ENCODE results near the gene RHBDF2. TPM values are rescaled to one million over a fixed set of nuclear protein-coding genes. Genes with fewer than 3 reads are reported as not detected.

Gene RHBDF2
- total RNA-seq, 1 donor from 2014 or later = 30.7 TPM

DNA sequence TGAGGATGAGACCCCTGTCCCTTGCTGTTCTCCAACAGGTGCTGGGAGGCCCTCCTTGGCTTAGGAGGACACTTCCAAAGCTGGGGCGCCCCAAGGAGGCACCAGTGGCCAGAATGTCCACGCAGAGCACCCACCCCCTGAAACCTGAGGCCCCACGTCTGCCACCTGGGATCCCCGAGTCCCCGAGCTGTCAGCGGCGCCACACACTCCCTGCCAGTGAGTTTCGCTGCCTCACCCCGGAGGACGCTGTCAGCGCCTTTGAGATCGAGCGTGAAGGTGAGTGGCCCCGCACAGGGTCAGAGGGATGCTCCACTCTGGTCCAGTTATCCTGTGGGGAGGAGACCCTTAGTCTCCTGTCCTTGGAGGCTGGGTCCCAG, 32.6 kb downstream of the RHBDF2 start:
- TF ChIP-seq, protein P1, sequence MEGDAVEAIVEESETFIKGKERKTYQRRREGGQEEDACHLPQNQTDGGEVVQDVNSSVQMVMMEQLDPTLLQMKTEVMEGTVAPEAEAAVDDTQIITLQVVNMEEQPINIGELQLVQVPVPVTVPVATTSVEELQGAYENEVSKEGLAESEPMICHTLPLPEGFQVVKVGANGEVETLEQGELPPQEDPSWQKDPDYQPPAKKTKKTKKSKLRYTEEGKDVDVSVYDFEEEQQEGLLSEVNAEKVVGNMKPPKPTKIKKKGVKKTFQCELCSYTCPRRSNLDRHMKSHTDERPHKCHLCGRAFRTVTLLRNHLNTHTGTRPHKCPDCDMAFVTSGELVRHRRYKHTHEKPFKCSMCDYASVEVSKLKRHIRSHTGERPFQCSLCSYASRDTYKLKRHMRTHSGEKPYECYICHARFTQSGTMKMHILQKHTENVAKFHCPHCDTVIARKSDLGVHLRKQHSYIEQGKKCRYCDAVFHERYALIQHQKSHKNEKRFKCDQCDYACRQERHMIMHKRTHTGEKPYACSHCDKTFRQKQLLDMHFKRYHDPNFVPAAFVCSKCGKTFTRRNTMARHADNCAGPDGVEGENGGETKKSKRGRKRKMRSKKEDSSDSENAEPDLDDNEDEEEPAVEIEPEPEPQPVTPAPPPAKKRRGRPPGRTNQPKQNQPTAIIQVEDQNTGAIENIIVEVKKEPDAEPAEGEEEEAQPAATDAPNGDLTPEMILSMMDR (IDR thresholded peaks at IDR 0.05; ENCODE audit: insufficient read depth, low read depth, low read length) = no peak
- no peak for TF ChIP-seq EZH2 (IDR thresholded peaks at IDR 0.05; ENCODE audit: insufficient read depth, low read length)
- Histone ChIP-seq H3K4me1 (ENCODE audit: insufficient read depth, low read length) (no peaks in the 10 kb centered on the region), H2AFZ (ENCODE audit: low read depth, low read length) (no peak overlapping the region), H3K79me2 (ENCODE audit: insufficient read depth, low read length) (no peaks in the 10 kb centered on the region), H3K27me3 (ENCODE audit: insufficient read depth, low read length) (no peaks in the 10 kb centered on the region), H3K36me3 (ENCODE audit: insufficient read depth, low read length) (no peaks in the 10 kb centered on the region), H3K27ac (ENCODE audit: low read depth, low read length) (no peak overlapping the region), H4K20me1 (ENCODE audit: insufficient read depth, low read length) (no peaks in the 10 kb centered on the region), H3K4me2 (ENCODE audit: low read length) (no peak overlapping the region), H3K9me3 (ENCODE audit: insufficient read depth, low read depth, low read length) (no peaks in the 10 kb centered on the region), H3K4me3 (ENCODE audit: insufficient read depth, low read depth, low read length) (no peak overlapping the region), H3K9ac (ENCODE audit: low read length) (no peak overlapping the region)
- DNase-seq (ENCODE audit: low read depth) (no peak), FAIRE-seq (no peak)
- peaks cover 12% of the 10 kb centered on the region for H3K36me3 Mint-ChIP-seq (ENCODE audit: low read depth, unreplicated experiment)
- H3K4me1 Mint-ChIP-seq (ENCODE audit: low read depth, unreplicated experiment) = no peaks in the 10 kb centered on the region
- H3K9me3 Mint-ChIP-seq (ENCODE audit: unreplicated experiment) = no peaks in the 10 kb centered on the region
- peaks cover 3% of the 10 kb centered on the region for H3K27me3 Mint-ChIP-seq (ENCODE audit: low read depth, unreplicated experiment)
- no peak overlapping the region for H3K4me3 Mint-ChIP-seq (ENCODE audit: unreplicated experiment)
- no peak overlapping the region for H3K27ac Mint-ChIP-seq (ENCODE audit: unreplicated experiment)

DNA sequence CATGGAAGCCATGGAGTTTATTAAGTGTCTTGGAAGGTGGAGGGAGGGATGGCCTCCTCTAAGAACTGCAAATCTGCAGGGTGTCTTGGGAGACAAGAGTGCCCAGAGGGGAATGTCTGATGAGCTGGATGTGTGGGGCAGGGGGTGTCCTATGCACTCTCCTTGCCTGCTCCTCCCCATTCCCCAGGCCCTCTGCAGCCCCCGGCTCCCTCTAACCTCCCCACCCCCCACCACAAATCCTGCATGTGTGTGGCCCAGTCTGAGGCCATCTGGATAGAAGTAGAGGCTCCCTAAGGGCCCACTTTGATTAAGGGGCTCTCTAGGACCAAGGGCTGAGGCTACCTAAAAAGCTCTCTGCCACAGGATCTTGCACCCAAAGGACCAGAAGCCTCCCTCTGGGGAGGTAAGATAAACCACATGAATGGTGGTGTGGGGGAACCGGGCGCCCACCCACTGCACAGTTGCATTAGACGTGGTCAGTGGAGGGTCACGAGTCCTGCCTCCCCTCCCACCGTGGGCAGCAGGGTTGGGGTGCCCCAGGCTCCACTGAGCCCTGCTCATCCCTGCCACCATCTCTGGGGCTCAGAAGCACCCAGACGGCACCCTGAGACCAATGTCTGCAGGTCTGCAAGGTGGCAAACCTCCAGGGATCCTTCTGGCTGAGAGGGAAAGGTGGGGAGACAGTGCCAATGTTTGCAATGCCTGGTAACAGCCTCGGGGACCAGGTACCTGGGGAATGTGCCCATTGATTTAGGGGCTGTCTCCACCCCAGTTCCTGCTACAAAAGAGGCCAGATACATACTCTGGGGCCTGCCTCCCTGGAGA, 33.2 kb downstream of the RHBDF2 start:
- Histone ChIP-seq H3K27ac (ENCODE audit: low read depth, low read length) (no peak overlapping the region), H3K36me3 (ENCODE audit: insufficient read depth, low read length) (no peaks in the 10 kb centered on the region), H3K4me1 (ENCODE audit: insufficient read depth, low read length) (no peaks in the 10 kb centered on the region), H3K9me3 (ENCODE audit: insufficient read depth, low read depth, low read length) (no peaks in the 10 kb centered on the region), H3K4me3 (ENCODE audit: insufficient read depth, low read depth, low read length) (no peak overlapping the region), H3K4me2 (ENCODE audit: low read length) (no peak overlapping the region), H3K79me2 (ENCODE audit: insufficient read depth, low read length) (no peaks in the 10 kb centered on the region), H2AFZ (ENCODE audit: low read depth, low read length) (no peak overlapping the region), H3K27me3 (ENCODE audit: insufficient read depth, low read length) (no peaks in the 10 kb centered on the region), H4K20me1 (ENCODE audit: insufficient read depth, low read length) (no peaks in the 10 kb centered on the region), H3K9ac (ENCODE audit: low read length) (no peak overlapping the region)
- DNase-seq (ENCODE audit: low read depth) (no peak), FAIRE-seq (no peak)
- TF ChIP-seq, protein P1 (IDR thresholded peaks at IDR 0.05; ENCODE audit: insufficient read depth, low read depth, low read length) = no peak
- no peak for TF ChIP-seq EZH2 (IDR thresholded peaks at IDR 0.05; ENCODE audit: insufficient read depth, low read length)
- Mint-ChIP-seq H3K4me1 (ENCODE audit: low read depth, unreplicated experiment) (no peaks in the 10 kb centered on the region), H3K27me3 (ENCODE audit: low read depth, unreplicated experiment) (peaks cover 7% of the 10 kb centered on the region), H3K4me3 (ENCODE audit: unreplicated experiment) (no peak overlapping the region), H3K36me3 (ENCODE audit: low read depth, unreplicated experiment) (peaks cover 10% of the 10 kb centered on the region), H3K9me3 (ENCODE audit: unreplicated experiment) (no peaks in the 10 kb centered on the region), H3K27ac (ENCODE audit: unreplicated experiment) (no peak overlapping the region)

DNA sequence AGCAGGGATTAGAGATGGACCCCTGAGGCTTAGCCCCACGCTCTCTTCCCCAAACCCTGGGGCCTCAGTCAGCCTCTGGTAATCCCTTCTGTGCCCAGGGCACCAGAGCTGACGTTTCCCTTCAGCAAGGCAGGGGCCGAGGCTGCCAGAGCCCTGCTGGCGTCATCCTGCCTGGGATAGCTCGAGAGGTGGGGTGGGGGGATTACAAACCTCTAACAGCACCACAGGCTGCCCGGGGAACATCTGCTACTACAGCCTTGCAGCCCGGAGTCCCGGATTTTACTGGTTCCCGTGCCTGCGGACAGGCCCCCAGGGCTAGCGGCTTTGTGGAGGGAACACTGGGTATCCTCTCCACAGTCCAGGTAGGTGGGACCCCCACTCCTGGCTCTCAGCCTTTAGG, 33.9 kb downstream of the RHBDF2 start, which contains the start of gene AANAT:
TSS of gene AANAT (plus strand) at position 238 of the 400 bp plus-strand sequence. CDS start 1,144 bp downstream, outside the sequence.
- Histone ChIP-seq H3K27me3 (ENCODE audit: insufficient read depth, low read length) (no peaks in the 10 kb centered on the region), H3K4me1 (ENCODE audit: insufficient read depth, low read length) (no peaks in the 10 kb centered on the region), H3K79me2 (ENCODE audit: insufficient read depth, low read length) (no peaks in the 10 kb centered on the region), H3K27ac (ENCODE audit: low read depth, low read length) (no peak within 1 kb of the TSS), H3K36me3 (ENCODE audit: insufficient read depth, low read length) (no peaks in the 10 kb centered on the region), H2AFZ (ENCODE audit: low read depth, low read length) (no peak within 1 kb of the TSS), H3K9ac (ENCODE audit: low read length) (no peak within 1 kb of the TSS), H3K9me3 (ENCODE audit: insufficient read depth, low read depth, low read length) (no peaks in the 10 kb centered on the region), H4K20me1 (ENCODE audit: insufficient read depth, low read length) (no peaks in the 10 kb centered on the region), H3K4me2 (ENCODE audit: low read length) (no peak within 1 kb of the TSS), H3K4me3 (ENCODE audit: insufficient read depth, low read depth, low read length) (no peak within 1 kb of the TSS)
- no peak for FAIRE-seq
- H3K4me3 Mint-ChIP-seq (ENCODE audit: unreplicated experiment) = no peak within 1 kb of the TSS
- peaks cover 10% of the 10 kb centered on the region for H3K27me3 Mint-ChIP-seq (ENCODE audit: low read depth, unreplicated experiment)
- TF ChIP-seq, protein P1 (IDR thresholded peaks at IDR 0.05; ENCODE audit: insufficient read depth, low read depth, low read length) = no peak
- no peak for TF ChIP-seq EZH2 (IDR thresholded peaks at IDR 0.05; ENCODE audit: insufficient read depth, low read length)
- DNase-seq (ENCODE audit: low read depth) = no peak
- H3K4me1 Mint-ChIP-seq (ENCODE audit: low read depth, unreplicated experiment) = no peaks in the 10 kb centered on the region
- H3K36me3 Mint-ChIP-seq (ENCODE audit: low read depth, unreplicated experiment) = peaks cover 10% of the 10 kb centered on the region
- no peak within 1 kb of the TSS for H3K27ac Mint-ChIP-seq (ENCODE audit: unreplicated experiment)
- H3K9me3 Mint-ChIP-seq (ENCODE audit: unreplicated experiment) = no peaks in the 10 kb centered on the region
